HG02943 (cell line): ENCODE results near the gene MGRN1.
A peak's percentile ranks its signal among the peaks of the same experiment; 100 is the strongest.

ENCODE experiments used
- ATAC-seq: cut with Tn5 transposase; IDR thresholded peaks from one replicate; pipeline ENCODE4 v1.9.1; 2021; ENCODE audit warnings: mild to moderate bottlenecking, low read depth, moderate library complexity; ENCODE audit not compliant: unreplicated experiment

Gene MGRN1

GRCh38 chr16:4684058-4684715, 59.6 kb downstream of the MGRN1 start:
- ATAC-seq, result no peak

GRCh38 chr16:4684763-4685162, 60.1 kb downstream of the MGRN1 start:
- ATAC-seq, result no peak

GRCh38 chr16:4685292-4685691, 60.7 kb downstream of the MGRN1 start:
- no peak for ATAC-seq

- ATAC-seq, result no peak
Observed at GRCh38 chr16:4685776-4686496, 61.3 kb downstream of the MGRN1 start.

GRCh38 chr16:4686497-4687210, 62.0 kb downstream of the MGRN1 start:
- no peak for ATAC-seq

GRCh38 chr16:4687416-4687815, 62.8 kb downstream of the MGRN1 start:
- no peak for ATAC-seq

GRCh38 chr16:4687946-4688673, 63.5 kb downstream of the MGRN1 start:
- no peak for ATAC-seq

GRCh38 chr16:4688674-4689045, 64.0 kb downstream of the MGRN1 start:
- ATAC-seq, result no peak

GRCh38 chr16:4689091-4689671, 64.6 kb downstream of the MGRN1 start:
- no peak for ATAC-seq

- no peak for ATAC-seq
Observed at GRCh38 chr16:4689864-4690704, 65.5 kb downstream of the MGRN1 start.

- no peak for ATAC-seq
Observed at GRCh38 chr16:4690946-4691665, 66.5 kb downstream of the MGRN1 start.

- ATAC-seq, result no peak
Observed at GRCh38 chr16:4691666-4692412, 67.2 kb downstream of the MGRN1 start.

- ATAC-seq, result peak; percentile 24
Observed at GRCh38 chr16:4692460-4693295, 68.1 kb downstream of the MGRN1 start.

GRCh38 chr16:4693296-4693955, 68.8 kb downstream of the MGRN1 start, which contains the start of gene NUDT16L1:
Gene NUDT16L1, plus strand, starts transcription at chr16:4693562. Its CDS starts 165 bp downstream, at chr16:4693727.
- ATAC-seq, result peak; percentile 94

- peak; percentile 8 for ATAC-seq
Observed at GRCh38 chr16:4693956-4694641, 69.5 kb downstream of the MGRN1 start.
